HepG2 (cell line): Measurements from ENCODE around the gene FOXK2. TPM values are rescaled to one million over a fixed set of nuclear protein-coding genes. Genes with fewer than 3 reads are reported as not detected.

ENCODE experiments used
- BORCS8-MEF2B ChIP-seq: sonication (generic); formaldehyde crosslinking; IDR thresholded peaks from 2 replicates; pipeline ENCODE4 v1.8.0; 2022; ENCODE audit warnings: mild to moderate bottlenecking, missing genetic modification reagents
- DMAP1 ChIP-seq: IDR thresholded peaks from 2 replicates; pipeline ENCODE4 v1.6.1; 2016
- ELF1 ChIP-seq: sonication (generic); formaldehyde crosslinking; IDR thresholded peaks from 2 replicates; pipeline ENCODE4 v1.4.0; 2020; ENCODE audit warnings: missing genetic modification reagents
- ETV5 ChIP-seq: IDR thresholded peaks from 2 replicates; pipeline ENCODE4 v1.6.1; 2018; ENCODE audit warnings: missing biosample characterization, missing genetic modification reagents, inconsistent platforms, borderline replicate concordance
- GLI4 ChIP-seq: sonication (generic); formaldehyde crosslinking; IDR thresholded peaks from 2 replicates; pipeline ENCODE4 v1.5.1; 2020; ENCODE audit warnings: missing genetic modification reagents, mild to moderate bottlenecking, moderate library complexity, borderline replicate concordance
- HNRNPK ChIP-seq: fragments of 200-400 bp; formaldehyde crosslinking; IDR thresholded peaks from 2 replicates; pipeline ENCODE4 v1.6.1; 2018; ENCODE audit warnings: low read length, low read depth, moderate library complexity, mild to moderate bottlenecking; ENCODE audit not compliant: poor library complexity, severe bottlenecking
- MZF1 ChIP-seq: sonication (generic); formaldehyde crosslinking; IDR thresholded peaks from 2 replicates; pipeline ENCODE4 v1.8.1; 2023; ENCODE audit warnings: mild to moderate bottlenecking, missing genetic modification reagents, borderline replicate concordance
- NFYC ChIP-seq: IDR thresholded peaks from 2 replicates; pipeline ENCODE4 v1.6.1; 2016; ENCODE audit warnings: missing genetic modification reagents, missing compliant biosample characterization
- NRL ChIP-seq: sonication (generic); formaldehyde crosslinking; IDR thresholded peaks from 2 replicates; pipeline ENCODE4 v1.5.0; 2020; ENCODE audit warnings: missing genetic modification reagents, mild to moderate bottlenecking, moderate library complexity, borderline replicate concordance
- PCBP1 ChIP-seq: fragments of 200-400 bp; formaldehyde crosslinking; IDR thresholded peaks from 2 replicates; pipeline ENCODE4 v1.6.1; 2017; ENCODE audit warnings: mild to moderate bottlenecking, low read depth, low read length, borderline replicate concordance
- POLR2A ChIP-seq, 2 experiments: IDR thresholded peaks; 2 replicates each; pipeline ENCODE4 v1.6.1; 2011; ENCODE audit warnings: low read depth in 2 of 2, low read length in 2 of 2, mild to moderate bottlenecking in 1 of 2, moderate library complexity in 1 of 2; ENCODE audit not compliant: insufficient read depth in 1 of 2
- POLR2AphosphoS5 ChIP-seq: IDR thresholded peaks from 2 replicates; pipeline ENCODE4 v1.6.1; 2012; ENCODE audit warnings: low read depth, low read length
- RCOR2 ChIP-seq: IDR thresholded peaks from 2 replicates; pipeline ENCODE4 v1.6.1; 2016; ENCODE audit warnings: missing biosample characterization, missing genetic modification reagents
- SNAI1 ChIP-seq: sonication (generic); formaldehyde crosslinking; IDR thresholded peaks from 2 replicates; pipeline ENCODE4 v1.5.0; 2020; ENCODE audit warnings: mild to moderate bottlenecking, missing genetic modification reagents, borderline replicate concordance
- SOX13 ChIP-seq, 3 experiments: fragments of 450-650 bp in 1 of 3; sonication (generic) in 1 of 3; formaldehyde crosslinking in 1 of 3; IDR thresholded peaks in 2 of 3; conservative IDR thresholded peaks in 1 of 3; 2 replicates each; pipeline versions ENCODE4 v1.5.0 to v1.6.1; 2016 to 2020; ENCODE audit warnings: antibody characterized with exemption in 1 of 3, mild to moderate bottlenecking in 1 of 3, missing compliant biosample characterization in 1 of 3, missing genetic modification reagents in 1 of 3, moderate library complexity in 1 of 3
- SP1 ChIP-seq, 2 experiments: fragments of 450-650 bp in 1 of 2; sonication (generic) in 1 of 2; formaldehyde crosslinking in 1 of 2; IDR thresholded peaks; 2 replicates each; pipeline versions ENCODE4 v1.4.0 to v1.6.1; 2016 to 2020; ENCODE audit warnings: missing genetic modification reagents in 1 of 2
- TMF1 ChIP-seq: sonication (generic); formaldehyde crosslinking; IDR thresholded peaks from 2 replicates; pipeline ENCODE4 v1.8.1; 2022; ENCODE audit warnings: low read depth, missing genetic modification reagents
- ZBTB7A ChIP-seq: sonication (generic); formaldehyde crosslinking; IDR thresholded peaks from 2 replicates; pipeline ENCODE4 v1.8.0; 2022; ENCODE audit warnings: mild to moderate bottlenecking, missing genetic modification reagents
- ZEB1 ChIP-seq: IDR thresholded peaks from 2 replicates; pipeline ENCODE4 v1.6.1; 2012; ENCODE audit warnings: mild to moderate bottlenecking, low read depth, inconsistent platforms; ENCODE audit not compliant: insufficient replicate concordance
- ZNF101 ChIP-seq: sonication (generic); formaldehyde crosslinking; IDR thresholded peaks from 2 replicates; pipeline ENCODE4 v1.4.0; 2020; ENCODE audit warnings: mild to moderate bottlenecking, low read depth, missing genetic modification reagents, borderline replicate concordance
- ZNF143 ChIP-seq: sonication (generic); formaldehyde crosslinking; IDR thresholded peaks from 2 replicates; pipeline ENCODE4 v1.4.0; 2020; ENCODE audit warnings: missing genetic modification reagents
- ZNF44 ChIP-seq: sonication (generic); formaldehyde crosslinking; IDR thresholded peaks from 2 replicates; pipeline ENCODE4 v1.5.1; 2020; ENCODE audit warnings: mild to moderate bottlenecking, missing genetic modification reagents
- ZNF746 ChIP-seq: sonication (generic); formaldehyde crosslinking; IDR thresholded peaks from 2 replicates; pipeline ENCODE4 v1.8.0; 2022; ENCODE audit warnings: mild to moderate bottlenecking, missing genetic modification reagents
- ZNF761 ChIP-seq: sonication (generic); formaldehyde crosslinking; conservative IDR thresholded peaks from 2 replicates; pipeline ENCODE4 v1.4.0; 2020; ENCODE audit warnings: mild to moderate bottlenecking, missing genetic modification reagents
- polyA plus RNA-seq, 8 experiments: library from polyadenylated mRNA; depleted of rRNA in 3 of 8; stranded (reverse) in 7 of 8; unstranded in 1 of 8; fragments of >200 nt; fragmentation: Illumina TruSeq in 4 of 8; extraction: Trizol in 4 of 8; gene quantifications; 2 replicates each; pipeline versions ENCODE4 v1.2.1 to v1.2.3, GENCODE V29; 2011 to 2016; ENCODE audit warnings: low read depth in 4 of 8, missing spikeins in 1 of 8, mixed read lengths in 1 of 8; ENCODE audit not compliant: insufficient read depth in 1 of 8
- total RNA-seq, 5 experiments: library from RNA; depleted of rRNA; stranded (reverse); fragments of >200 nt; fragmentation: Illumina TruSeq; extraction: Trizol; gene quantifications; 2 replicates each; pipeline ENCODE4 v1.2.3, GENCODE V29; 2016; ENCODE audit warnings: low read depth in 1 of 5
- TF ChIP-seq, protein P1 (sequence below): sonication (generic); formaldehyde crosslinking; IDR thresholded peaks from 2 replicates; pipeline ENCODE4 v1.5.0; 2020; ENCODE audit warnings: missing genetic modification reagents
- TF ChIP-seq, protein P2 (sequence below): sonication (generic); formaldehyde crosslinking; IDR thresholded peaks from 2 replicates; pipeline ENCODE4 v1.5.0; 2020; ENCODE audit warnings: missing genetic modification reagents, mild to moderate bottlenecking, borderline replicate concordance
- TF ChIP-seq, protein P3 (sequence below): sonication (generic); formaldehyde crosslinking; IDR thresholded peaks from 2 replicates; pipeline ENCODE4 v1.4.0; 2020; ENCODE audit warnings: missing genetic modification reagents

Gene FOXK2
- total and polyA plus RNA-seq, 2 of the 13 experiments (the other 11 are each of a cell fraction or from before 2014, with no cell fraction given) = 67.1 to 67.2 TPM

DNA sequence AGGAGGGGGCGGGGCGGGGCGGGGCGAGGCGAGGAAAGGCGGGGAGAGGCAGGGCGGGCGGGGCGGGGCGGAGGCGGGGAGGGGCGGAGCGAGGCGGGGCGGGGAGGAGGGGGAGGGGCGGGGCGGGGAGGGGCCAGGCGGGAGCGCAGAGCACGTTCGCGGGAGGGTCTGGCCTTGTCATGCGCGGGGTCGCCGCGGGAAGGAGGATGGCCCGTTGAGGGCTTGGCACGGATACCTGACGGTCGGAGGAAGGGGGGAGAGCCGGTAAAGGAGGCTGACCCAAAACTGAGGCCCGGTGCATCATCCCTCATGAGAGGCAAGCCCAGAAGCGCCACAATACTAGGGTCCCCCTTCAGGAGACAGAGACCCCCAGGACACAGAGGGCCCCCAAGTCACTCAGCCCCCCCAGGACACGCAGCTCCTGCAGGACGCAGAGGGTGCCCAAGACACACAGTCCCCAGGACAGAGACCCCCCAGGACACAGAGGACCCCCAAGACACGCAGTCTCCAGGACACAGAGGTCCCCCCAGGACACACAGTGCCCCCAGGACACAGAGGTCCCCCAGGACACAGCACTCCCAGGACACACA lies 129.3 kb downstream of the FOXK2 start (continued):
- TF ChIP-seq, protein P1, sequence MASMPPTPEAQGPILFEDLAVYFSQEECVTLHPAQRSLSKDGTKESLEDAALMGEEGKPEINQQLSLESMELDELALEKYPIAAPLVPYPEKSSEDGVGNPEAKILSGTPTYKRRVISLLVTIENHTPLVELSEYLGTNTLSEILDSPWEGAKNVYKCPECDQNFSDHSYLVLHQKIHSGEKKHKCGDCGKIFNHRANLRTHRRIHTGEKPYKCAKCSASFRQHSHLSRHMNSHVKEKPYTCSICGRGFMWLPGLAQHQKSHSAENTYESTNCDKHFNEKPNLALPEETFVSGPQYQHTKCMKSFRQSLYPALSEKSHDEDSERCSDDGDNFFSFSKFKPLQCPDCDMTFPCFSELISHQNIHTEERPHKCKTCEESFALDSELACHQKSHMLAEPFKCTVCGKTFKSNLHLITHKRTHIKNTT (CRISPR knock-in tag) = no peak
- TF ChIP-seq, protein P2, sequence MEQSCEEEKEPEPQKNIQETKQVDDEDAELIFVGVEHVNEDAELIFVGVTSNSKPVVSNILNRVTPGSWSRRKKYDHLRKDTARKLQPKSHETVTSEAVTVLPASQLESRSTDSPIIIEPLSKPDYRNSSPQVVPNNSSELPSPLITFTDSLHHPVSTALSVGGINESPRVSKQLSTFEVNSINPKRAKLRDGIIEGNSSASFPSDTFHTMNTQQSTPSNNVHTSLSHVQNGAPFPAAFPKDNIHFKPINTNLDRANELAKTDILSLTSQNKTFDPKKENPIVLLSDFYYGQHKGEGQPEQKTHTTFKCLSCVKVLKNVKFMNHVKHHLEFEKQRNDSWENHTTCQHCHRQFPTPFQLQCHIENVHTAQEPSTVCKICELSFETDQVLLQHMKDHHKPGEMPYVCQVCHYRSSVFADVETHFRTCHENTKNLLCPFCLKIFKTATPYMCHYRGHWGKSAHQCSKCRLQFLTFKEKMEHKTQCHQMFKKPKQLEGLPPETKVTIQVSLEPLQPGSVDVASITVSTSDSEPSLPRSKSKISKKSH (CRISPR knock-in tag) = peak; percentile 41; the same call in 1 of the 2 replicates
- no peak for TF ChIP-seq DMAP1
- no peak for TF ChIP-seq ZNF101 (CRISPR knock-in tag)
- TF ChIP-seq ZEB1 = no peak
- TF ChIP-seq ZBTB7A (CRISPR knock-in tag) = peak; percentile 48; the same call in 1 of the 2 replicates
- TF ChIP-seq ELF1 (CRISPR knock-in tag) = no peak
- TF ChIP-seq ZNF746 (CRISPR knock-in tag) = no peak
- TF ChIP-seq ZNF761 (CRISPR knock-in tag) = no peak
- TF ChIP-seq NFYC (CRISPR knock-in tag) = no peak
- TF ChIP-seq GLI4 (CRISPR knock-in tag) = 0 out of 2 replicates have a peak, but pooled peaks have one; percentile 9
- TF ChIP-seq NRL = 0 out of 2 replicates have a peak, but pooled peaks have one; percentile 45
- TF ChIP-seq SNAI1 (CRISPR knock-in tag) = peak; percentile 36; the same call in 1 of the 2 replicates
- TF ChIP-seq POLR2AphosphoS5 = peak; percentile 52; the same call in 1 of the 2 replicates
- TF ChIP-seq RCOR2 (CRISPR knock-in tag) = no peak
- no peak for TF ChIP-seq BORCS8-MEF2B (CRISPR knock-in tag)
- TF ChIP-seq, protein P3, sequence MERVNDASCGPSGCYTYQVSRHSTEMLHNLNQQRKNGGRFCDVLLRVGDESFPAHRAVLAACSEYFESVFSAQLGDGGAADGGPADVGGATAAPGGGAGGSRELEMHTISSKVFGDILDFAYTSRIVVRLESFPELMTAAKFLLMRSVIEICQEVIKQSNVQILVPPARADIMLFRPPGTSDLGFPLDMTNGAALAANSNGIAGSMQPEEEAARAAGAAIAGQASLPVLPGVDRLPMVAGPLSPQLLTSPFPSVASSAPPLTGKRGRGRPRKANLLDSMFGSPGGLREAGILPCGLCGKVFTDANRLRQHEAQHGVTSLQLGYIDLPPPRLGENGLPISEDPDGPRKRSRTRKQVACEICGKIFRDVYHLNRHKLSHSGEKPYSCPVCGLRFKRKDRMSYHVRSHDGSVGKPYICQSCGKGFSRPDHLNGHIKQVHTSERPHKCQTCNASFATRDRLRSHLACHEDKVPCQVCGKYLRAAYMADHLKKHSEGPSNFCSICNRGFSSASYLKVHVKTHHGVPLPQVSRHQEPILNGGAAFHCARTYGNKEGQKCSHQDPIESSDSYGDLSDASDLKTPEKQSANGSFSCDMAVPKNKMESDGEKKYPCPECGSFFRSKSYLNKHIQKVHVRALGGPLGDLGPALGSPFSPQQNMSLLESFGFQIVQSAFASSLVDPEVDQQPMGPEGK (CRISPR knock-in tag) = peak; percentile 28; the same call in 1 of the 2 replicates
- peak; percentile 98 for TF ChIP-seq PCBP1
- TF ChIP-seq ETV5 (CRISPR knock-in tag) = no peak
- no peak for TF ChIP-seq ZNF143 (CRISPR knock-in tag)
- TF ChIP-seq SP1 (IDR thresholded peaks at IDR 0.05) = no peak
- 0 out of 2 replicates have a peak, but pooled peaks have one; percentile 24 for TF ChIP-seq SP1 (CRISPR knock-in tag; IDR thresholded peaks at IDR 0.05)
- TF ChIP-seq POLR2A (IDR thresholded peaks at IDR 0.05; ENCODE audit: insufficient read depth in 1 of 2, low read depth in 2 of 2, low read length in 2 of 2) = peak in 1 of 2 experiments; percentile 71; a peak in 2 of 4 replicates
- TF ChIP-seq HNRNPK = peak; percentile 96
- TF ChIP-seq ZNF44 (CRISPR knock-in tag) = no peak
- no peak for TF ChIP-seq SOX13 (IDR thresholded peaks at IDR 0.05)
- no peak for TF ChIP-seq SOX13 (CRISPR knock-in tag; conservative IDR thresholded peaks at IDR 0.05 in 1 of 2, IDR thresholded peaks at IDR 0.05 in 1 of 2)
- TF ChIP-seq TMF1 (CRISPR knock-in tag) = no peak
- 0 out of 2 replicates have a peak, but pooled peaks have one; percentile 25 for TF ChIP-seq MZF1 (CRISPR knock-in tag)
